Epithelial cell of prostate (primary cell): ENCODE data around the gene PMM2.

ENCODE experiments used
- DNase-seq: peaks from one replicate; pipeline ENCODE4 v3.0.0-alpha.2; 2011; ENCODE audit warnings: low read depth, low spot score
- H3K27ac ChIP-seq: fragments of 450-650 bp; 2 replicates; pipeline ENCODE4 v1.5.1; 2017; ENCODE audit warnings: mild to moderate bottlenecking

The PMM2 gene

GRCh38 chr16:8848231-8848938, 50.7 kb downstream of the PMM2 start:
- no peak for DNase-seq
- peak overlapping the region; percentile 88 for H3K27ac ChIP-seq

- DNase-seq, result no peak
- peak overlapping the region; percentile 88 for H3K27ac ChIP-seq
Observed at GRCh38 chr16:8848939-8849391, 51.3 kb downstream of the PMM2 start.

- H3K27ac ChIP-seq, result peak overlapping the region; percentile 88
- DNase-seq, result no peak
Observed at GRCh38 chr16:8849411-8850011, 51.9 kb downstream of the PMM2 start.

- peak overlapping the region; percentile 88 for H3K27ac ChIP-seq
Observed at GRCh38 chr16:8850279-8850885, 52.7 kb downstream of the PMM2 start.

GRCh38 chr16:8851761-8852403, 54.2 kb downstream of the PMM2 start:
- peak overlapping the region; percentile 88 for H3K27ac ChIP-seq
- no peak for DNase-seq

More at GRCh38 chr16:8850279-8850885, 52.7 kb downstream of the PMM2 start:
- DNase-seq, result no peak

GRCh38 chr16:8852534-8852933, 54.9 kb downstream of the PMM2 start:
- DNase-seq, result no peak
- H3K27ac ChIP-seq, result peak overlapping the region; percentile 88

GRCh38 chr16:8853150-8853549, 55.5 kb downstream of the PMM2 start:
- H3K27ac ChIP-seq, result peak overlapping the region; percentile 88

GRCh38 chr16:8853611-8854010, 56.0 kb downstream of the PMM2 start:
- no peak for DNase-seq

More at GRCh38 chr16:8853150-8853549, 55.5 kb downstream of the PMM2 start:
- DNase-seq, result no peak

GRCh38 chr16:8854298-8854948, 56.8 kb downstream of the PMM2 start:
- DNase-seq, result no peak
- no peak overlapping the region for H3K27ac ChIP-seq

More at GRCh38 chr16:8853611-8854010, 56.0 kb downstream of the PMM2 start:
- peak overlapping the region; percentile 88 for H3K27ac ChIP-seq

- no peak for DNase-seq
- no peak overlapping the region for H3K27ac ChIP-seq
Observed at GRCh38 chr16:8855051-8855786, 57.6 kb downstream of the PMM2 start.

GRCh38 chr16:8855972-8856371, 58.3 kb downstream of the PMM2 start:
- H3K27ac ChIP-seq, result no peak overlapping the region
- DNase-seq, result no peak

- DNase-seq, result no peak
- H3K27ac ChIP-seq, result no peak overlapping the region
Observed at GRCh38 chr16:8858994-8859912, 61.6 kb downstream of the PMM2 start.

- no peak overlapping the region for H3K27ac ChIP-seq
- DNase-seq, result no peak
Observed at GRCh38 chr16:8859913-8860881, 62.6 kb downstream of the PMM2 start.

- no peak overlapping the region for H3K27ac ChIP-seq
- DNase-seq, result no peak
Observed at GRCh38 chr16:8861563-8862308, 64.1 kb downstream of the PMM2 start.

GRCh38 chr16:8862309-8863130, 64.9 kb downstream of the PMM2 start:
- no peak overlapping the region for H3K27ac ChIP-seq
- DNase-seq, result no peak
